ENCODE results near the gene SERPINA4. TPM values are rescaled to one million over a fixed set of nuclear protein-coding genes. Genes with fewer than 3 reads are reported as not detected.

Gene SERPINA4
- total and polyA plus RNA-seq, 2 of the 13 experiments (the other 11 are each of a cell fraction or from before 2014, with no cell fraction given): 39.1 to 57.8 TPM

GRCh38 chr14:94560751-94561655, at the start of gene SERPINA4 (continued):
- no peak for TF ChIP-seq E2F1 (CRISPR knock-in tag; IDR thresholded peaks at IDR 0.05)
- TF ChIP-seq ZBTB39 (CRISPR knock-in tag; IDR thresholded peaks at IDR 0.05): no peak
- TF ChIP-seq THAP7 (CRISPR knock-in tag; IDR thresholded peaks at IDR 0.05): no peak
- TF ChIP-seq GATAD2A (CRISPR knock-in tag; IDR thresholded peaks at IDR 0.05): no peak
- TF ChIP-seq ZNF280B (CRISPR knock-in tag; IDR thresholded peaks at IDR 0.05; ENCODE audit: borderline replicate concordance): no peak
- no peak for TF ChIP-seq SNAPC2 (CRISPR knock-in tag; IDR thresholded peaks at IDR 0.05)
- TF ChIP-seq ZFP41 (CRISPR knock-in tag; IDR thresholded peaks at IDR 0.05; ENCODE audit: borderline replicate concordance): no peak
- TF ChIP-seq ZNF44 (CRISPR knock-in tag; IDR thresholded peaks at IDR 0.05): no peak
- TF ChIP-seq ZNF33B (CRISPR knock-in tag; IDR thresholded peaks at IDR 0.05): no peak
- no peak for TF ChIP-seq ZNF615 (CRISPR knock-in tag; IDR thresholded peaks at IDR 0.05; ENCODE audit: borderline replicate concordance)
- no peak for TF ChIP-seq GZF1 (CRISPR knock-in tag; IDR thresholded peaks at IDR 0.05)
- TF ChIP-seq AFF4 (CRISPR knock-in tag; IDR thresholded peaks at IDR 0.05): no peak
- no peak for TF ChIP-seq ATF6 (CRISPR knock-in tag; conservative IDR thresholded peaks at IDR 0.05)
- 0 out of 2 replicates have a peak, but pooled peaks have one; percentile 51 for TF ChIP-seq RORA (CRISPR knock-in tag; IDR thresholded peaks at IDR 0.05)
- no peak for TF ChIP-seq MBD4 (IDR thresholded peaks at IDR 0.05; ENCODE audit: borderline replicate concordance, low read length)
- TF ChIP-seq ZNF776 (CRISPR knock-in tag; IDR thresholded peaks at IDR 0.05): no peak
- TF ChIP-seq KLF11 (CRISPR knock-in tag; IDR thresholded peaks at IDR 0.05): no peak

Measured in HepG2 (cell line).